RWPE1 (cell line): ENCODE results near the gene REEP3.
A peak's percentile ranks its signal among the peaks of the same experiment; 100 is the strongest.

Experiments
- CTCF ChIA-PET: fragments of 350-600 bp; sonication (Branson Sonifier 250); formaldehyde crosslinking; extraction: SDS; loops from one replicate; lab custom pipeline; 2021; lab: Yijun Ruan, JAX
- POLR2A ChIA-PET: fragments of 400-600 bp; formaldehyde crosslinking; extraction: SDS; loops from one replicate; lab custom pipeline; 2020; ENCODE audit warnings: antibody characterized with exemption; ENCODE audit not compliant: low non-redundant PET; lab: Yijun Ruan, JAX
- DNase-seq: peaks from one replicate; pipeline ENCODE4 v3.0.0; 2012; ENCODE audit warnings: low spot score
- H3K27ac ChIP-seq: fragments of 450-650 bp; 2 replicates; pipeline ENCODE4 v1.5.1; 2017
- CTCF ChIP-seq: fragments of 450-650 bp; conservative IDR thresholded peaks from 2 replicates; pipeline ENCODE4 v1.5.1; 2017; ENCODE audit warnings: low read depth, mild to moderate bottlenecking

The REEP3 gene

GRCh38 chr10:63670291-63670898 is 149.2 kb downstream of the REEP3 start:
- CTCF ChIA-PET: interaction anchor here (0.6 to 0.9 kb wide), 2 partner anchors 82 to 511 kb away, joined by 3 to 4 read pairs; no protein-coding TSS in a partner anchor
- no peak for DNase-seq
- H3K27ac ChIP-seq: no peak overlapping the region
- TF ChIP-seq CTCF: no peak
- POLR2A ChIA-PET: no interaction called here

GRCh38 chr10:63671317-63671937 is 150.2 kb downstream of the REEP3 start:
- DNase-seq: no peak
- no peak overlapping the region for H3K27ac ChIP-seq
- TF ChIP-seq CTCF: no peak
- POLR2A ChIA-PET: no interaction called here
- CTCF ChIA-PET: interaction anchor here (0.6 to 0.7 kb wide), 2 partner anchors 40 to 48 kb away, joined by 3 to 4 read pairs; no protein-coding TSS in a partner anchor

GRCh38 chr10:63672491-63672890 is 151.3 kb downstream of the REEP3 start:
- TF ChIP-seq CTCF: no peak
- POLR2A ChIA-PET: no interaction called here
- H3K27ac ChIP-seq: peak overlapping the region; percentile 71

GRCh38 chr10:63673246-63673645 is 152.0 kb downstream of the REEP3 start:
- CTCF ChIA-PET: no interaction called here
- POLR2A ChIA-PET: no interaction called here

More at GRCh38 chr10:63672491-63672890, 151.3 kb downstream of the REEP3 start:
- CTCF ChIA-PET: no interaction called here
- no peak for DNase-seq

GRCh38 chr10:63673846-63674245 is 152.6 kb downstream of the REEP3 start:
- ChIA-PET CTCF (interaction anchor here (0.7 kb wide), 1 partner anchor 92 kb away, joined by 3 read pairs; no protein-coding TSS in a partner anchor), POLR2A (no interaction called here)
- no peak overlapping the region for H3K27ac ChIP-seq
- no peak for DNase-seq
- TF ChIP-seq CTCF: no peak

More at GRCh38 chr10:63673246-63673645, 152.0 kb downstream of the REEP3 start:
- DNase-seq: peak; percentile 49
- TF ChIP-seq CTCF: no peak
- peak overlapping the region; percentile 71 for H3K27ac ChIP-seq
